HepG2 (cell line): ENCODE measurements around the gene NUCB1. TPM values are rescaled to one million over a fixed set of nuclear protein-coding genes. Genes with fewer than 3 reads are reported as not detected.

Experiments used
- CC2D1A ChIP-seq: sonication (generic); formaldehyde crosslinking; IDR thresholded peaks from 2 replicates; pipeline ENCODE4 v1.8.1; 2023; ENCODE audit warnings: mild to moderate bottlenecking, missing genetic modification reagents
- EHMT2 ChIP-seq: fragments of 200-600 bp; sonication (generic); IDR thresholded peaks from 2 replicates; pipeline ENCODE4 v1.7.0; 2017; ENCODE audit warnings: antibody characterized with exemption, low read depth, low read length, borderline replicate concordance
- HMG20B ChIP-seq: conservative IDR thresholded peaks from 2 replicates; pipeline ENCODE4 v1.6.1; 2016; ENCODE audit warnings: missing genetic modification reagents, missing compliant biosample characterization
- KLF9 ChIP-seq: IDR thresholded peaks from 2 replicates; pipeline ENCODE4 v1.6.1; 2016; ENCODE audit warnings: low read depth
- MEIS1 ChIP-seq: sonication (generic); formaldehyde crosslinking; IDR thresholded peaks from 2 replicates; pipeline ENCODE4 v1.9.0; 2021; ENCODE audit warnings: mild to moderate bottlenecking, missing genetic modification reagents, moderate library complexity, borderline replicate concordance
- PAX8 ChIP-seq: sonication (generic); formaldehyde crosslinking; IDR thresholded peaks from 2 replicates; pipeline ENCODE4 v1.8.0; 2022; ENCODE audit warnings: mild to moderate bottlenecking, missing genetic modification reagents, borderline replicate concordance
- RFX1 ChIP-seq: fragments of 450-650 bp; IDR thresholded peaks from 2 replicates; pipeline ENCODE4 v1.6.1; 2017
- RFX3 ChIP-seq: IDR thresholded peaks from 2 replicates; pipeline ENCODE4 v1.6.1; 2016; ENCODE audit warnings: missing biosample characterization, missing genetic modification reagents
- XBP1 ChIP-seq: sonication (generic); formaldehyde crosslinking; IDR thresholded peaks from 2 replicates; pipeline ENCODE4 v1.5.0; 2020; ENCODE audit warnings: missing genetic modification reagents
- ZMYM4 ChIP-seq: sonication (generic); formaldehyde crosslinking; IDR thresholded peaks from 2 replicates; pipeline ENCODE4 v1.8.1; 2023; ENCODE audit warnings: mild to moderate bottlenecking, missing genetic modification reagents
- ZNF12 ChIP-seq: sonication (generic); formaldehyde crosslinking; IDR thresholded peaks from 2 replicates; pipeline ENCODE4 v1.5.0; 2020; ENCODE audit warnings: missing genetic modification reagents
- ZNF205 ChIP-seq: IDR thresholded peaks from 2 replicates; pipeline ENCODE4 v1.6.1; 2018; ENCODE audit warnings: missing biosample characterization, missing genetic modification reagents
- ZNF652 ChIP-seq: IDR thresholded peaks from 2 replicates; pipeline ENCODE4 v1.6.1; 2016; ENCODE audit warnings: low read depth, borderline replicate concordance
- ZNF709 ChIP-seq: sonication (generic); formaldehyde crosslinking; IDR thresholded peaks from 2 replicates; pipeline ENCODE4 v1.5.0; 2020; ENCODE audit warnings: mild to moderate bottlenecking, missing genetic modification reagents
- ZNF816 ChIP-seq: sonication (generic); formaldehyde crosslinking; IDR thresholded peaks from 2 replicates; pipeline ENCODE4 v1.8.0; 2022; ENCODE audit warnings: missing genetic modification reagents, mild to moderate bottlenecking, borderline replicate concordance
- polyA plus RNA-seq, 8 experiments: library from polyadenylated mRNA; depleted of rRNA in 3 of 8; stranded (reverse) in 7 of 8; unstranded in 1 of 8; fragments of >200 nt; fragmentation: Illumina TruSeq in 4 of 8; extraction: Trizol in 4 of 8; gene quantifications; 2 replicates each; pipeline versions ENCODE4 v1.2.1 to v1.2.3, GENCODE V29; 2011 to 2016; ENCODE audit warnings: low read depth in 4 of 8, missing spikeins in 1 of 8, mixed read lengths in 1 of 8; ENCODE audit not compliant: insufficient read depth in 1 of 8
- total RNA-seq, 5 experiments: library from RNA; depleted of rRNA; stranded (reverse); fragments of >200 nt; fragmentation: Illumina TruSeq; extraction: Trizol; gene quantifications; 2 replicates each; pipeline ENCODE4 v1.2.3, GENCODE V29; 2016; ENCODE audit warnings: low read depth in 1 of 5
- TF ChIP-seq, protein P1 (sequence below): sonication (generic); formaldehyde crosslinking; conservative IDR thresholded peaks from 2 replicates; pipeline ENCODE4 v1.4.0; 2020; ENCODE audit warnings: mild to moderate bottlenecking, missing genetic modification reagents, moderate library complexity
- TF ChIP-seq, protein P2 (sequence below): sonication (generic); formaldehyde crosslinking; IDR thresholded peaks from 2 replicates; pipeline ENCODE4 v1.4.0; 2020; ENCODE audit warnings: mild to moderate bottlenecking, missing genetic modification reagents
- TF ChIP-seq, protein P3 (sequence below): sonication (generic); formaldehyde crosslinking; IDR thresholded peaks from 2 replicates; pipeline ENCODE4 v1.4.0; 2020; ENCODE audit warnings: missing genetic modification reagents, low read depth, mild to moderate bottlenecking, borderline replicate concordance
- TF ChIP-seq, protein P4 (sequence below): sonication (generic); formaldehyde crosslinking; IDR thresholded peaks from 2 replicates; pipeline ENCODE4 v1.4.0; 2020; ENCODE audit warnings: mild to moderate bottlenecking, missing genetic modification reagents
- TF ChIP-seq, protein P5 (sequence below): sonication (generic); formaldehyde crosslinking; IDR thresholded peaks from 2 replicates; pipeline ENCODE4 v1.5.1; 2020; ENCODE audit warnings: mild to moderate bottlenecking, missing genetic modification reagents, borderline replicate concordance
- TF ChIP-seq, protein P6 (sequence below): IDR thresholded peaks from 2 replicates; pipeline ENCODE4 v1.6.1; 2016; ENCODE audit warnings: mild to moderate bottlenecking, missing biosample characterization, missing genetic modification reagents

NUCB1 gene
- total and polyA plus RNA-seq, 2 of the 13 experiments (the other 11 are each of a cell fraction or from before 2014, with no cell fraction given), result 82.3 to 106 TPM

DNA sequence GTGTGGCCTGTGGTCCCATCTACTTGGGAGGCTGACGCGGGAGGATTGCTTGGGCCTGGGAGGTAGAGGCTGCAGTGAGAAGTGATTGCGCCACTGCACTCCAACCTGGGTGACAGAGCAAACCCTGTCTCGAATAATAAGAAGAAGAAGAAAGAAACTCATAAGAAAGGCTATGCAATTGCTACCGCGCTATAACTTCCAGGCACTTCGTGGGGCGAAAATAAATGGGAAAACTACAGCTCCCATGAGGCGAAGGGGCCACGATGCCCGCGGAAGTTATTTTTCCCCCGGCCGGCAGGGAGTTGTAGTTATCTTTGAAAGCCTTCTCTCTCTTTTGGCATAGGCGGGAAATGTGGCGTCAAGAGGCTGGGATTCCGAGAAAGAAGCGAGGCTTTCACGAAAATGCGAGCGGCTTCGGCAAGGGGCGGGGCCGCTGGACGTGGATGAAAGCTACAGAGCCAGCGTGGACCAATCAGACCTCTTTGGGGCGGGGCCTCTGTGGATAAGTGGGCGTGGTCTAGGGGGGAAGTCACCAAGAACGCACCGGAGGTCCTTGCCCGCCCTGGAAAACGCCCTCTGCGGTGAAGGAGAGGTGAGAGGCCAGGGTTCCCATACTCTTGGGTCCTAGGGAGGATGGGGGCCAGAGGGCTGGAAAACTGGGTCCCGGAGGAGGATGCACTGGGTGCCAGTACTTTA lies at the start of gene NUCB1 (continued):
- TF ChIP-seq, protein P1, sequence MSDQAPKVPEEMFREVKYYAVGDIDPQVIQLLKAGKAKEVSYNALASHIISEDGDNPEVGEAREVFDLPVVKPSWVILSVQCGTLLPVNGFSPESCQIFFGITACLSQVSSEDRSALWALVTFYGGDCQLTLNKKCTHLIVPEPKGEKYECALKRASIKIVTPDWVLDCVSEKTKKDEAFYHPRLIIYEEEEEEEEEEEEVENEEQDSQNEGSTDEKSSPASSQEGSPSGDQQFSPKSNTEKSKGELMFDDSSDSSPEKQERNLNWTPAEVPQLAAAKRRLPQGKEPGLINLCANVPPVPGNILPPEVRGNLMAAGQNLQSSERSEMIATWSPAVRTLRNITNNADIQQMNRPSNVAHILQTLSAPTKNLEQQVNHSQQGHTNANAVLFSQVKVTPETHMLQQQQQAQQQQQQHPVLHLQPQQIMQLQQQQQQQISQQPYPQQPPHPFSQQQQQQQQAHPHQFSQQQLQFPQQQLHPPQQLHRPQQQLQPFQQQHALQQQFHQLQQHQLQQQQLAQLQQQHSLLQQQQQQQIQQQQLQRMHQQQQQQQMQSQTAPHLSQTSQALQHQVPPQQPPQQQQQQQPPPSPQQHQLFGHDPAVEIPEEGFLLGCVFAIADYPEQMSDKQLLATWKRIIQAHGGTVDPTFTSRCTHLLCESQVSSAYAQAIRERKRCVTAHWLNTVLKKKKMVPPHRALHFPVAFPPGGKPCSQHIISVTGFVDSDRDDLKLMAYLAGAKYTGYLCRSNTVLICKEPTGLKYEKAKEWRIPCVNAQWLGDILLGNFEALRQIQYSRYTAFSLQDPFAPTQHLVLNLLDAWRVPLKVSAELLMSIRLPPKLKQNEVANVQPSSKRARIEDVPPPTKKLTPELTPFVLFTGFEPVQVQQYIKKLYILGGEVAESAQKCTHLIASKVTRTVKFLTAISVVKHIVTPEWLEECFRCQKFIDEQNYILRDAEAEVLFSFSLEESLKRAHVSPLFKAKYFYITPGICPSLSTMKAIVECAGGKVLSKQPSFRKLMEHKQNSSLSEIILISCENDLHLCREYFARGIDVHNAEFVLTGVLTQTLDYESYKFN, result peak; percentile 38; the same call in 1 of the 2 replicates
- TF ChIP-seq, protein P2, sequence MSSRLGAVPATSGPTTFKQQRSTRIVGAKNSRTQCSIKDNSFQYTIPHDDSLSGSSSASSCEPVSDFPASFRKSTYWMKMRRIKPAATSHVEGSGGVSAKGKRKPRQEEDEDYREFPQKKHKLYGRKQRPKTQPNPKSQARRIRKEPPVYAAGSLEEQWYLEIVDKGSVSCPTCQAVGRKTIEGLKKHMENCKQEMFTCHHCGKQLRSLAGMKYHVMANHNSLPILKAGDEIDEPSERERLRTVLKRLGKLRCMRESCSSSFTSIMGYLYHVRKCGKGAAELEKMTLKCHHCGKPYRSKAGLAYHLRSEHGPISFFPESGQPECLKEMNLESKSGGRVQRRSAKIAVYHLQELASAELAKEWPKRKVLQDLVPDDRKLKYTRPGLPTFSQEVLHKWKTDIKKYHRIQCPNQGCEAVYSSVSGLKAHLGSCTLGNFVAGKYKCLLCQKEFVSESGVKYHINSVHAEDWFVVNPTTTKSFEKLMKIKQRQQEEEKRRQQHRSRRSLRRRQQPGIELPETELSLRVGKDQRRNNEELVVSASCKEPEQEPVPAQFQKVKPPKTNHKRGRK (CRISPR knock-in tag), result no peak
- TF ChIP-seq ZNF652 (CRISPR knock-in tag), result no peak
- TF ChIP-seq ZNF12, result no peak
- TF ChIP-seq, protein P3, sequence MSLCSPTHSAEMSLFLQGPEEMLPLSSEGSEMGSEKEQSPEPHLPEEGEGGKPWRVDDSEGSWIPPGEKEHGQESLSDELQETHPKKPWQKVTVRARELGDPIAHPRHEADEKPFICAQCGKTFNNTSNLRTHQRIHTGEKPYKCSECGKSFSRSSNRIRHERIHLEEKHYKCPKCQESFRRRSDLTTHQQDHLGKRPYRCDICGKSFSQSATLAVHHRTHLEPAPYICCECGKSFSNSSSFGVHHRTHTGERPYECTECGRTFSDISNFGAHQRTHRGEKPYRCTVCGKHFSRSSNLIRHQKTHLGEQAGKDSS (CRISPR knock-in tag), result no peak
- TF ChIP-seq ZMYM4 (CRISPR knock-in tag), result no peak
- no peak for TF ChIP-seq CC2D1A (CRISPR knock-in tag)
- TF ChIP-seq, protein P4, sequence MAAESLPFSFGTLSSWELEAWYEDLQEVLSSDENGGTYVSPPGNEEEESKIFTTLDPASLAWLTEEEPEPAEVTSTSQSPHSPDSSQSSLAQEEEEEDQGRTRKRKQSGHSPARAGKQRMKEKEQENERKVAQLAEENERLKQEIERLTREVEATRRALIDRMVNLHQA, result no peak
- TF ChIP-seq, protein P5, sequence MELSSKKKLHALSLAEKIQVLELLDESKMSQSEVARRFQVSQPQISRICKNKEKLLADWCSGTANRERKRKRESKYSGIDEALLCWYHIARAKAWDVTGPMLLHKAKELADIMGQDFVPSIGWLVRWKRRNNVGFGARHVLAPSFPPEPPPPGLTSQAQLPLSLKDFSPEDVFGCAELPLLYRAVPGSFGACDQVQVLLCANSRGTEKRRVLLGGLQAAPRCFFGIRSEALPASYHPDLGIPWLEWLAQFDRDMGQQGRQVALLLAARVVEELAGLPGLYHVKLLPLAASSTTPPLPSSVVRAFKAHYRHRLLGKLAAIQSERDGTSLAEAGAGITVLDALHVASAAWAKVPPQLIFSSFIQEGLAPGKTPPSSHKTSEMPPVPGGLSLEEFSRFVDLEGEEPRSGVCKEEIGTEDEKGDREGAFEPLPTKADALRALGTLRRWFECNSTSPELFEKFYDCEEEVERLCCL, result no peak
- TF ChIP-seq EHMT2, result no peak
- TF ChIP-seq MEIS1 (CRISPR knock-in tag), result peak; percentile 61; the same call in 1 of the 2 replicates
- TF ChIP-seq RFX1, result no peak
- no peak for TF ChIP-seq HMG20B (CRISPR knock-in tag)
- no peak for TF ChIP-seq ZNF816 (CRISPR knock-in tag)
- no peak for TF ChIP-seq ZNF709 (CRISPR knock-in tag)
- TF ChIP-seq ZNF205, result no peak
- TF ChIP-seq XBP1 (CRISPR knock-in tag), result peak; percentile 59; the same call in 1 of the 2 replicates
- TF ChIP-seq KLF9 (CRISPR knock-in tag), result no peak
- TF ChIP-seq, protein P6, sequence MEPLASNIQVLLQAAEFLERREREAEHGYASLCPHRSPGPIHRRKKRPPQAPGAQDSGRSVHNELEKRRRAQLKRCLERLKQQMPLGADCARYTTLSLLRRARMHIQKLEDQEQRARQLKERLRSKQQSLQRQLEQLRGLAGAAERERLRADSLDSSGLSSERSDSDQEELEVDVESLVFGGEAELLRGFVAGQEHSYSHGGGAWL (CRISPR knock-in tag), result peak; percentile 46; the same call in 1 of the 2 replicates
- TF ChIP-seq RFX3 (CRISPR knock-in tag), result no peak
- TF ChIP-seq PAX8, result no peak
